Measurements from ENCODE around the gene PIAS2. TPM values are rescaled to one million over a fixed set of nuclear protein-coding genes. Genes with fewer than 3 reads are reported as not detected.
"Not testable (repeated sequence)": the region's sequence is repeated elsewhere in the genome, so short reads cannot be mapped to it uniquely, and the experiment has no call there.

The PIAS2 gene
- 24.5 TPM for total RNA-seq (ENCODE audit: unreplicated experiment)
- long read RNA-seq, full-length matches to known transcripts = 3 of 5 reads
- long read RNA-seq, partial matches to known transcripts = 0 of 5 reads
- long read RNA-seq, other reads (novel, unspliced or antisense) = 2 of 5 reads

DNA sequence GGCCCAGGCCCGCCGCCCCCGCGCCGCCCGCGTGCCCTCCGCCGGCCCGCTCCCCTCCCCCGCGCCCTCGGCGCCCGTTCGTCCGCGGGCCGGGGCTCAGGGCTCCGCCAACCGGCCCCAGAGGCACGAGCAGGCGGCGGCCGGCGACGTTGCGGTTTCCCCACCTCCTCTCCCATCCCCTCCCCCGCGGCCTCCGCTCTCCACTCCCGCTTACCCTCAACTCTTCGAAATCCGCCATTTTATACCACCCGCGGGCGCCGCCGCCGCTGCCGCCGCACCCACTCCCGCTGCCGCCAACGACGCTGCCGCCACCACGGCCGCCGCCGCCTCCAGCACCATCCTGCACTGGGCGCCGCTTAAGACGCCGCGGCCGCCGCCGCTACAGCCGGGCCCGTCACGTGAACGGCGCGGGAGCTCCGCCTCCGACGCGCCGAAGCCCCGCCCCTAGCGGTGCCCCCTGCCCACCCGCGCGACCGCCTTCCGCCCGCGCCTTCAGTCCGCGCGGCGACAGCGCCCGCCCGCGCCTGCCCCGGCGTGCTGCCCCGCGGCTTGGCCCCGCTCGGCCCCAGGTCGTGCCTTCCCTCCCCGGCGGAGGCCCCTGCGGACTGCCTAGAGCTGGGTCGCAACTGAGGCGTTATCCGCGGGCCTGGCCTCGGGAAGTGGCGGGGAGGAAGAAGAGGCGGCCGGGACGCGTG is at the start of gene PIAS2, which contains the start of gene KATNAL2:
Gene PIAS2 (minus strand): TSS at position 400 of the 695 bp plus-strand sequence. CDS start 162 bp downstream, at position 238.
Gene KATNAL2 (plus strand): TSS at position 495 of the 695 bp plus-strand sequence. CDS start 29,271 bp downstream, outside the sequence.
- peaks cover 6% of the 10 kb centered on the region for H3K4me1 Mint-ChIP-seq (ENCODE audit: low read depth, unreplicated experiment)

DNA sequence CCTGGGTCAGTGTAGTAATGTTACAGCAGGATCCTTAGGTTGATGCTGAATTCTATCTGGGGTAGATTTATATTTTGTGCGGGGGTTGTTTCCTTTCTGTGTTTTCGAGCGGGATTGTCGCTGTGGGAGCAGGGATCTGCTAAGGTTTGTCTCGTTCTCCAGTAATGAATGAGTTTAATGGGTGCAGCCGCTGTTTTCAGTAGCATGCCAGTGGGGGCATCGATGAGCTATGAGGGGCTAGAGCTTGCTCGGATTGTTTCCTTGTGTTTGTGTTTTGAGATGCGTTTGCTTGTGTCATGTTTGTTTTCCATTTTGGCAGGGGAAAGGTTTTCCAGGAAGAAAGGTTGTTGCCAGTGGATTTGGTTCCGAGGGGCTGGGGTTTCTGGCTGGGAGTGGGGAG is 49.0 kb upstream of the PIAS2 start:
- H3K27ac Mint-ChIP-seq (ENCODE audit: unreplicated experiment); H3K27me3 Mint-ChIP-seq (ENCODE audit: unreplicated experiment); H3K36me3 Mint-ChIP-seq (ENCODE audit: unreplicated experiment); H3K4me3 Mint-ChIP-seq (ENCODE audit: unreplicated experiment); H3K9me3 Mint-ChIP-seq (ENCODE audit: unreplicated experiment); H3K4me1 Mint-ChIP-seq (ENCODE audit: low read depth, unreplicated experiment); DNase-seq: not testable (repeated sequence)

More for the DNA sequence above, at the start of gene PIAS2, which contains the start of gene KATNAL2:
- H3K9me3 Mint-ChIP-seq (ENCODE audit: unreplicated experiment) = peaks cover 4% of the 10 kb centered on the region
- peak within 1 kb of the TSS; percentile 94 for H3K4me3 Mint-ChIP-seq (ENCODE audit: unreplicated experiment)
- H3K27ac Mint-ChIP-seq (ENCODE audit: unreplicated experiment) = peak within 1 kb of the TSS; percentile 77
- peak; percentile 84 for DNase-seq
- TF ChIP-seq CTCF (IDR thresholded peaks at IDR 0.05; ENCODE audit: partially characterized antibody, unreplicated experiment) = no peak
- H3K36me3 Mint-ChIP-seq (ENCODE audit: unreplicated experiment) = no peaks in the 10 kb centered on the region
- peaks cover 2% of the 10 kb centered on the region for H3K27me3 Mint-ChIP-seq (ENCODE audit: unreplicated experiment)

GRCh38 chr18:46964579-46965293 is 47.4 kb upstream of the PIAS2 start:
- H3K36me3 Mint-ChIP-seq (ENCODE audit: unreplicated experiment); DNase-seq; H3K9me3 Mint-ChIP-seq (ENCODE audit: unreplicated experiment); H3K4me3 Mint-ChIP-seq (ENCODE audit: unreplicated experiment); H3K27me3 Mint-ChIP-seq (ENCODE audit: unreplicated experiment); H3K27ac Mint-ChIP-seq (ENCODE audit: unreplicated experiment); H3K4me1 Mint-ChIP-seq (ENCODE audit: low read depth, unreplicated experiment): not testable (repeated sequence)

GRCh38 chr18:46963656-46964578 is 46.6 kb upstream of the PIAS2 start:
- not testable (repeated sequence) for H3K27ac Mint-ChIP-seq (ENCODE audit: unreplicated experiment); H3K4me3 Mint-ChIP-seq (ENCODE audit: unreplicated experiment); H3K4me1 Mint-ChIP-seq (ENCODE audit: low read depth, unreplicated experiment); H3K9me3 Mint-ChIP-seq (ENCODE audit: unreplicated experiment); DNase-seq; H3K36me3 Mint-ChIP-seq (ENCODE audit: unreplicated experiment); H3K27me3 Mint-ChIP-seq (ENCODE audit: unreplicated experiment)

DNA sequence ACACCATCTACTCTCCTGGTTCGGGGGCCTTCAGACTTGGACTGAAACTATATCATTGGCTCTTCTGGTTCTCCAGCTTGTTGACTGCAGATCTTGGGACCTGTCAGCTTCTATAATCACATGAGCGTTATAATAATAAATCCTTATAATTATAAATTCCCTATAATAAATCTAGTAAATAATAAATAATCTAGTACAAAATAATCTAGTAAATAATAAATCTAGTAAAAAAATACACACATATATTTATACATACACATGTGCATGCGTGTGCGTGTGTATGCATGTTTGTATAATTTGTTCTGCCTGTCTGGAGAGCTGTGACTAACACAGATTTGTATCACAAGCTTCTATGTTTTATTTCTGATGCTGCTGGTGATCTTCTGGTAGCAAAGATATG is 40.9 kb upstream of the PIAS2 start:
- Mint-ChIP-seq H3K36me3 (ENCODE audit: unreplicated experiment) (peaks cover 5% of the 10 kb centered on the region), H3K27ac (ENCODE audit: unreplicated experiment) (no peak overlapping the region), H3K27me3 (ENCODE audit: unreplicated experiment) (no peaks in the 10 kb centered on the region), H3K4me1 (ENCODE audit: low read depth, unreplicated experiment) (no peaks in the 10 kb centered on the region), H3K9me3 (ENCODE audit: unreplicated experiment) (peaks cover 3% of the 10 kb centered on the region), H3K4me3 (ENCODE audit: unreplicated experiment) (no peak overlapping the region)
- TF ChIP-seq CTCF (IDR thresholded peaks at IDR 0.05; ENCODE audit: partially characterized antibody, unreplicated experiment) = no peak
- no peak for DNase-seq

GRCh38 chr18:46953195-46953594 is 35.9 kb upstream of the PIAS2 start:
- peaks cover 2% of the 10 kb centered on the region for H3K9me3 Mint-ChIP-seq (ENCODE audit: unreplicated experiment)
- no peak overlapping the region for H3K4me3 Mint-ChIP-seq (ENCODE audit: unreplicated experiment)
- no peak for TF ChIP-seq CTCF (IDR thresholded peaks at IDR 0.05; ENCODE audit: partially characterized antibody, unreplicated experiment)
- H3K36me3 Mint-ChIP-seq (ENCODE audit: unreplicated experiment) = no peaks in the 10 kb centered on the region
- no peak overlapping the region for H3K27ac Mint-ChIP-seq (ENCODE audit: unreplicated experiment)
- H3K27me3 Mint-ChIP-seq (ENCODE audit: unreplicated experiment) = peaks cover 1% of the 10 kb centered on the region
- H3K4me1 Mint-ChIP-seq (ENCODE audit: low read depth, unreplicated experiment) = no peaks in the 10 kb centered on the region
- no peak for DNase-seq

Data from glutamatergic neuron (in vitro differentiated cells).